SKM-1 (cell line): ENCODE results near the gene ACADVL.

ENCODE experiments used
- DNase-seq: peaks from one replicate; lab custom pipeline; 2025; ENCODE audit not compliant: unreplicated experiment; lab: John Stamatoyannopoulos, UW

ACADVL gene

DNA sequence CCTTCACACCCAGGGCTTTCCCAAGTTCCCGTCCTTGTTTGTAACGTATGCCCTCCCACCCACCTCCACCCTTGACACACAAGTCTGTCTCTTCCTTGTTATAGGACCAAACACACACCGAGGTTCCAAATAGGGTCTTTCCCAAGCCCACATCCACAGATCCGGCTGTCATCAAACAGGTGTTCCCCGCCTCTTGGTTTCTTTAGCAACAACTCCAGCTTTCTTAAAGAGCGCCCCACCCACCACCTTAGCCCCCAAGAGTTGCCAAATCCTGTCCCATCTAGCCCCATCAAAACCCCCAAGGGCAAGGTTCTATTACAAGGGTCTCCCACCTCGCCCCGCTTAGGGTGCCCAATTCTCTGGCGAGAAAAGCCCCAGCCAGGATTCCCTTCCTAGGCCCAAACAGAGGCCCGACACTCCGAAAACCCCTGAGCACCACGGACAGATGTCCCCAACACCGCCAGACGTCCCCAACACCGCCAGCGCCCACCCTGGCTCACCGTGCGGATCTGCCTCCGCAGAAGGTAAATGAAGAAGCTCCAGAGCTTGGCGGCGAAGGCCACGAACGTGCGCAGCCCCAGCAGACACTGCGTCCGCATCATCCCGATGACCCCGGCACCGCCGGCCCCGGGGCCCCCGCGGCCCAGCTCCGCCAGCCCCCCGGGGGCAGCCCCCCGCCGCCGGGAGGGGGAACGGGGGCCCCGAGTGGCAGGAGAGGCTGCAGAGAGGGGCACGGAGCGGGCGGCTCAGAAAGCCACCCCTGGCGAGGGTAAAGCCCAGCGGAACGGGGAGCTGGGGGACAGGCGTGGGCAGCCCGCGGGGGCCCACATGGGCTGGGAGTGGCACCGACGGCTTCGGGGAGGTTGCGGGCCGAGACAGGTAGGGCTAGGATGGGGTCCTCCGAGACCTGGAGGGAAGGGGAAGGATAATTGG lies 31.2 kb downstream of the ACADVL start:
- DNase-seq, result no peak

GRCh38 chr17:7251661-7252175 lies 32.0 kb downstream of the ACADVL start, which contains the start of gene CTDNEP1:
Gene CTDNEP1, minus strand, starts transcription at chr17:7251734. Its CDS starts 438 bp downstream, at chr17:7251296.
- peak; percentile 79 for DNase-seq

DNA sequence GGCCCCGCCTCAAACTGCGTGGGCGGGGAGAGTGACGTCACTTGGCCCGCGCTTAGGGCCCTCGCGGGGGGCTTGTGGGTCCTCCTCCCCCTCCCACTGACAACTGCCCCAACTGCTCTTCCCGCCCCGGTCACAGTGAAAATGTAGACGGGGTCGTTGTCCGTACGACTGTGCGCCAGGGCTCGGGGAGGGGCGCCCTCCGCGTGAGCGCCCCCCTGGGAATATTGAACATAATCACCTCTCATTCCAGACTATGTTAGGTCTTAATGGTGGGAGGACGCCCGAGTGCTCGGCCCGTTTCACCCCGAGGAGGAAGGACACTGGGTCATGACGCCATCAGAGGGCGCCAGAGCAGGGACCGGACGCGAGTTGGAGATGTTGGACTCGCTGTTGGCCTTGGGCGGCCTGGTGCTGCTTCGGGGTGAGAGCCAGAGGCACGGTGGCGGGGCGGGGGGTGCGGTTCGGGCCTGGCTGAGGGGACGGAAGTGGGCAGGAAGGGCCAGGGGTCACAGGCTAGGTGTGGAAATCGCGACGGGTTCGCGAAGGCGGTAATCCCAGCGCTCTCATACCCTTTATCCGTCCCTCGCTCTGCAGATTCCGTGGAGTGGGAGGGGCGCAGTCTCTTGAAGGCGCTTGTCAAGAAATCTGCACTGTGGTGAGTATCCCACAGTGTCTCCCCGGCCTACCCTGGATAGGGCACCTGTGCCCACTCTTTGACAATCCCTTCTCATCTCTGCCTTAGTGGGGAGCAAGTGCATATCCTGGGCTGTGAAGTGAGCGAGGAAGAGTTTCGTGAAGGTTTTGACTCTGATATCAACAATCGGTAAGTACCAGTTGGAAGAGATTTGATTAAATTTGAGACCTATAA lies 32.7 kb downstream of the ACADVL start, which contains the start of gene ELP5:
Gene ELP5, plus strand, starts transcription at position 40 of the 868 bp plus-strand sequence. Its CDS starts 336 bp downstream, at position 376.
- DNase-seq, result peak; percentile 53

- DNase-seq, result no peak
Observed at GRCh38 chr17:7253082-7253481, 33.3 kb downstream of the ACADVL start.

DNA sequence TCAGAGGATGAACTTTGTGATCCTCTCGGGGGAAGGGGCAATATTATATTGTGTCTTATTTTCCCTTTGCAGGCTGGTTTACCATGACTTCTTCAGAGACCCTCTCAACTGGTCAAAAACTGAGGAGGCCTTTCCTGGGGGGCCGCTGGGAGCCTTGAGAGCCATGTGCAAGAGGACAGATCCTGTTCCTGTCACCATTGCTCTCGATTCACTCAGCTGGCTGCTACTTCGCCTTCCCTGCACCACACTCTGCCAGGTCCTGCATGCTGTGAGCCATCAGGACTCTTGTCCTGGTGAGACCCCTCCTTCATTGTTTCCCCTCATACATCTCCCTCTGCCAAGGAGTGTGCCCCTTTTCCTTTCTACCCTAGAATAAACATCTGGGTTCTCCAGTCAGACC lies 34.8 kb downstream of the ACADVL start:
- DNase-seq, result no peak

- DNase-seq, result no peak
Observed at GRCh38 chr17:7256766-7257456, 37.2 kb downstream of the ACADVL start.

DNA sequence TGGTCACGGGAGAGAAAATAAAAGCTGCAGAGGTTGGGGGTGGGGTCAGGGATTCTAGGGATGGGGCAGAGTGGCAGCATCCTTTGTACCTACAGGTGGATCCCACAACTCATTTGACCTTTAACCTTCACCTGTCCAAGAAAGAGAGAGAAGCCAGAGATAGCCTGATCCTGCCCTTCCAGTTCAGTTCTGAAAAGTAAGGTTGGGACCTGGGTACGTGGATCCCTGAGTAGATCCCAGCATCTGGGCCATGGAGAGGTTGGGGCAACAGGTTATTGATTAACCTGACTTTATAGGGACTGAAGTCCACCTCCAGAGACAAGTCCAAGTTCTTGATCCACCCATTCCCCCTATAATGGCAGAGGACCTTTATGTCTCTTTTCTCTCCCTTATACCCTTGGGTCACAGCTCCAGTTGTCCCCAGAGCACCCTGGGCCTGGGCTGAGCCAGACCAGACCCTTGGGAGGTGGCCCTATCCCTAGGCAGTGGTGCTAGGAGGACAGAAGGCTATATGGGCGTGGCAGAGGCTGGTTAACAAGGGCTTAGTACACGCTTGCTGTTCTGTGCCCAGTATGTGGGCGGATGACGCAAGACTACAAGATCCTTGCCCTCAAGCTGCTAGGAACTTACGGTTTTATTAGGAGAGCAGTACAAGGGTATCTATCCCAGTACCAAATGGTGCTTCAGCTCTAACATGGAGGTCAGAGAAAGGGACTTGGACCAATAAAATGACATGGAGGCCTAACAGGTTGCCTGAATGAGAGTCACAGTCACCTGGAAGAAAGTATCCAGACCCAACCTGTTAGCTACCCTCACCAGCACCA lies 39.2 kb downstream of the ACADVL start:
- no peak for DNase-seq

DNA sequence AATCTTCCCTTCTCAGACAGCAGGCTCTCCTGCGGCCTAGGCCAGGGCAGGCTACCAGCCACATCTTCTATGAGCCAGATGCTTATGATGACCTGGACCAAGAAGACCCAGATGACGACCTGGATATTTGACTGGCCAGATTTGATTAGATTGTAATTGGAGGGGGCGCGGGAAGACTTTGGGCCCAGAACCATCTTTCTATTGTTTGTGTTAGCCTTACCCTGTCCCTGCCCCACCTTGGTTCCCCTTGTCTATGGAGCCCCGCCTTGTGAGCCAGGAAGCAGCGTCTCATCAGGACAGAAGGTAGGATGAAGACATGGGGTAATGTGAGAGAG lies 39.8 kb downstream of the ACADVL start:
- DNase-seq, result no peak

DNA sequence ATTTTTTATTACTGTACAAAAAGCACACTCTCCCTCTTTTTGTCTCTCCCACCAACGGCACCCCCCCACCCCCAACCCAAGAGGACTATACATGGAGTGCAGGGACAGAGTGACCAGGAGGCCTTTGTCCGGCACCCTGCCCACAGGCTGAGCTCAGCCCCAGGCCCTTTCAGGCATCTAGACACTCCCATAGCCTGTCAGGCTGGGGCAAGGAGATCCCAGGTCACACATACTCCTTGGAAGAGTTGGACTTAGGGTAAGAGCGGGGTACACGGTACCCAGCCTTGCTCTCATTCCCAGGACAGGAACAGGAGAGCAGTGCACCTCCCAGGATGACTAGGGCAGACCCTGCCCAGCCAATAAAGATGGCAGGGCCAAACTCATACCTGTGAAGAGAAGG lies 40.4 kb downstream of the ACADVL start:
- DNase-seq, result no peak

DNA sequence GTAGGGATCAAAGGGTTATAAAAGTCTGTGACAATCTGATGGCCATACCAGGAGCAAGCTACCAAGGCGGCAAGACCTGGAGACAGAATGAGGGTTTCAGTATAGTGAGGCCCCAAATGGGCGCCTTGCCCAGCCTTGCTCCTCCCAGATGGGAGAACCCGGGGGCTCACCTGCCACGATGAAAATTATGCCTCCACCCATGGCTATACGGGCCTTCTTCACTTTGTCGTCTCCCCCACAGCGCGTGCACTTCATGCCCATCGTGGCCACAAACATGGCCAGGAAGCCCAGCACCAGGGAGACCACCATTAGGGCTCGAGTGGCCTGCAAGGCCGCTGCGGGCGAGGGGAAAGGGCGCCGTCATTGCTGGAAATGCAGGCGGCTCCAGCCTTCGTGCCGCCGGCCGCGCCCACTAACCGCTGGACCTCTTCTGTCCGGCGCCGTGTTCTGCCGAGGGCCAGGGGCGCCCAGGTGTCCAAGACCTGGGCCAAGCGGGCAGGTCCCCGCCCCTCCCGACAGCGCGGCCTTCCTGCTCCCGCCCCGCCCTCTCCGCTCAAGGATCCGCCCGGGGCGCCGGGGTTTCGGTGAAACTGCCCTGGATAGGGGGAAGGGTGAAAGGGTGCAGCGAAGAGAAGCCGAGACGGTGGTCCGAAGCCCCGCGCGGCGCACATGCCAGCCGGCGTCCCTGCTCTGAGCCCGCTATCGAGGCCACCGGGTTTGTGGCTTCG lies 41.1 kb downstream of the ACADVL start:
- no peak for DNase-seq

DNA sequence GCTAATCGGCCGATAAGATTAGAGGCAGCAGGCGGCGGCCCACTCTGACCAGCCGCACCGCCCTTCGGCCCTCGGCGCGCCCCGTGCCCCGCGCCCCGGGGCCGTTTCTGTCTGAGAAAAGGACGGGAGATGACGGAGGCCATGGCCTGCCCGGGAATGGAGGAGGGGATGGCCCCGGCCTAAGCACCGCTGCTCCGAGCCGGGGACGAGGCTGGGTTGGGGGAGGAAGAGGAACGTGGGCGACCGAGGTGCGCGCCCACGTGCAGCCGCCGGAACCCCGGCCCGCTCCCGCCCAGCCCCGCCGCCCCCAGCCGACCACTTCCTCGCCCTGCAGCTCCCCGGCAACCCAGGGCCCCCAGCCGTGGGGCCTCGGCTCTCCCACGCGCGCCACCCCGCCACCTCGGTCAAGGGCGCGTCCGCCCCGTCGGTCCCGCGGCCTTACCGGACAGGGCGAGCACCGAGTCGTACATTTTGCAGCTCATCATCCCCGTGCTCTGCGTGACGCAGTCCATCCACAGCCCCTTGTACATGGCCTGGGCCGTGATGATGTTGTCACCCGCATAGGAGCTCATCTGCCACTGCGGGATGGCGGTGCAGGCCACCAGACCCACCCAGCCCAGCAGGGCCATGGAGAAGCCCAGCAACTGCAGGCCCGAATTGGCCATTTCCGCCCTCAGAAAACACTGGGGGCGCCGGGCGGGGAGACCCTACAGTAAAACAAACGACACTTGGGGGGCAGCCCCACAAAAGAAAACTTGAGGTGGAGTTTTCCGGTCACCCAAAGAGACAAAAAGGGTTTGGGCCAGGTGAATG lies 41.8 kb downstream of the ACADVL start:
- DNase-seq, result no peak

- no peak for DNase-seq
Observed at GRCh38 chr17:7262192-7262934, 42.6 kb downstream of the ACADVL start, which contains the start of gene CLDN7. Gene CLDN7, minus strand, starts transcription at chr17:7262478. Its CDS starts 435 bp downstream, at chr17:7262043.

DNA sequence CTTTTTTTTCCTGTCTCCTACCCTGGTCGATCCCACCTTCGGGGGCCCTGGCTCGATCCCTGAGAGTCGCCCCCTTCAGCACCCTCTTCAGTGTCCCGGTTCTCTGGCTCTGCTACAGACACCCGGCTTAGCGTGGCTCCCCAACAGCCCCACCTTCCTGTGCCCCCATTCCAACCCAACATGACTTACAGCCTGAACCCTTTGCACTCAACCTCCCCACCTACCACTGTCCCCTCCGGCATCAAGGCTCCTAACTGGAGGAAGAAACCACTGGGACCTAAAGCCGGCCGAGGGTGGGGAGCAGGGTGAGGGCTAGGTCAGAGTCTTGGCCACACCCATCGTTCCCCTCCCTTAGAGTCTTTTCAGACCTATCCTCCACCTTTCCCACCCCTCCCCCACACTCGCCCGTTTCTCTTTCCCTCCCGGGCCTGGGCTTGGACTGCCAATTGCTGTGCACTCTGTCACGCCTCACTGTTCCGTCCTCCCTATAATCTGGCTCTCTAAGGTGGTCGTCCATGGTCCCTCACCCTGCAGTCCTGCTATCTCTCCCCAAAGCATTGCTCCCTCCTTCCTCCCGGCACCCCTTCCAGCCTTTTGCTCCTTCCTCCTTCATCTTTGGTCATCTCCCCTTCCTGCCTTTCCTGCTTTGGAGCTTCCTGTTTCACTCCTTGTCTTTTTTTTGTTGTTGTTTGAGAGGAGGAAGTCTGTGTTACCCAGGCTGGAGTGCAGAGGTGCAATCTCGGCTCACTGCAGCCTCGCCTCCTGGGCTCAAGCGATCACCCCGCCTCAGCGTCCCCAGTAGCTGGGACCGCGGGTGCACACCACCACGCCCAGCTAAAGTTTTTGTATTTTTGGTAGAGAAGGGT lies 43.4 kb downstream of the ACADVL start:
- no peak for DNase-seq

DNA sequence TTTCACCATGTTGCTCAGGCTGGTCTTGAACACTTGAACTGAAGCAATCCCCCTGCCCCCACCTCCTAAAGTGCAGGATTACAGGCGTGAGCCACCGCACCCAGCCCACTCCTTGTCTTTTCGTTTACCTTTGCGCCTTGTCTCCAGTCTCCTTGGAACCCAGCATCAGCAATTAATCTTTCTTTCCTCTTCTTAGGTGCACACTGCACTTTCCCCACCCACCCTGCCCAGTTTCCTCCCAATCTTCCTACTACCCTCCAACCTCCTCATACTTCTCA lies 44.0 kb downstream of the ACADVL start:
- DNase-seq, result no peak

- DNase-seq, result no peak
Observed at GRCh38 chr17:7266784-7267183, 47.0 kb downstream of the ACADVL start.
